NCI-H2029 treated with DMSO at 0.1 percent for 48 hours (cell line): ENCODE data around the gene PDZRN3.
"Not testable (repeated sequence)": the region's sequence is repeated elsewhere in the genome, so short reads cannot be mapped to it uniquely, and the experiment has no call there.

ENCODE experiments used
- DNase-seq: peaks from one replicate; lab custom pipeline; 2025; lab: John Stamatoyannopoulos, UW

Gene PDZRN3

DNA sequence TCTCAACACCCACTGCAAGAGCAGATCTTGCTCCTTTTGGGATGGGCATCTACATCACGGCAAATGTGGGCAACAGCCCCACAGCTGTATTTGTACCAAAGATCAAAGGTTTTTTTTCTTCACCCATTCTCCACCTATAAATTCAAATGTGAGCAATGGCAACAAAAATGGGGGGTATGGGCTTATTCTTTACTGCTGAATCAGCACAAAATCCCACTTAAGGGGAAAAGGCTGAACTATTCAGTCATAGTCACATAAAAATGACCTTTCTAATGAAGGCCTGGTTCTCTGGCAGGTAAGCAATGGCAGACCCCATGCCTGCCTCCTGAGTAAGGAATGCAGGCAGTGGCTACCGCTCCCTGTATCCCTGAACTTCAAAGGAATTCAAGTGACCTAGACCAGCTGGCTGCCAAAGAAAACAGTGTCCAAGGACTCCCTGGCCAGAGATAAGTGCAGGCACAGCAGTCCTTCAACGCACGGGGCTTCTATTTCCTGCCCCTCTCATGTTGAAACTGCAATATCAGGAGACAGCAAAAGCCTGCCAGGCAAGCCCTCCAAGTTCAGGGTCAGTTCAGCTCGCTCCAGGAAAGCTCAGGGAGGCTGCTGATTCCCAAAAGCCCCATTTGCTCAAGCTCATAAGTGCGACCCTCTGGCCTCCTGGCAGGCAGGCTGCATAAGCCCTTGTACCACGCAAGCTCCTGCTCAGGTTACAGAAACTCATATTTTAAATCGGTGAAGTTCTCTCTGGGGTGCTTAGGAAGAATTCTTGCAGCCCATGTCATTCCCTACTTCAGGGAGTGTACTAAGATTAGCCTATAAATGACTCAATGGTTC is 134.1 kb downstream of the PDZRN3 start:
- DNase-seq = no peak

DNA sequence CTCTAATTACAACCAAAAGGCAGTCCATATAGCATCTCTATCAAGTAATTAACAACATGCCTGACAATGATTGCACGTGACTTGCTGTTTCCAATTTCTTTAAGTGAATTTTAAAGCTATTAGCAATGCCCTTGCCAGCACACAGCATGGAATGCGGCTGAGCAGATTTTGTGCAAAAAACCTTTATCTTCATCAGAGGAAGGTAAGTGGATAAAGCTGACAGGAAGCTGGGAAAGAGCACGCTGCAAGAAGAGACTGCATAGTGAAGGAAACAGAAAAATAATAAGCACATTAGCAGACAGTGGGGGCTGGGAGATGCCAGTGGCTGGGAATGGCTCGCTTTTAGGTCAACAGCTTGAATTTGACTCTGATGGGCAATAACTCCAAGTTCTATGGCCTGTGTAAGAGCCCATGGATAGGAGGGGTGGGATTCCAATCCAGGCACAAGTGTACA is 138.8 kb downstream of the PDZRN3 start:
- DNase-seq = no peak

DNA sequence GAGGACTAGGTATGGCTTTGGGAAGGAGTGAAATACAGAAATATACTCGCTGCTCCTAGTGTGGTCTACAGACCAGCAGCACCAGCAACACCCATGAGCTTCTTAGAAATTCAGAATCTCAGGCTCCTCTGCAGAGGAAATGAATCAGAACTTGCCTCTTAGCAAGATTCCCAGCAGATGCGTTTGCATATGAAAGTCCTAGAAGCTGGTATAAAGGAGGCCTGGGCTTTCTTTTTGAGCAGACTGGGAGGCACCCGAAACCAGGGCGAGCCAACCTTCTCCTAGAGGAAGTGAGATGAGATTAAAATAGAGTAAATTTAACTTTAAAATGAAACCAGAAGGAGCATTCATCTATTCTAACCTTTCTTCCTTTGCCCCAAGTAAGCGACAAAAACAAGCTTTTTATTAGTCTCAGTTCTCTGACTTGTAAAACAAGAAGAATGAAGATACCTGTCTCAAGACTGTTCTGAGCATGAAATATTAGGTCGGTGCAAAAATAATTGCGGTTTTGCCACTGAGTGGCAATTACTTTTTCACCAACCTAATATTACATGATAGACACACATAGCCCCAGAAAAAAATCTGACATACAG is 140.0 kb downstream of the PDZRN3 start:
- DNase-seq = no peak

DNA sequence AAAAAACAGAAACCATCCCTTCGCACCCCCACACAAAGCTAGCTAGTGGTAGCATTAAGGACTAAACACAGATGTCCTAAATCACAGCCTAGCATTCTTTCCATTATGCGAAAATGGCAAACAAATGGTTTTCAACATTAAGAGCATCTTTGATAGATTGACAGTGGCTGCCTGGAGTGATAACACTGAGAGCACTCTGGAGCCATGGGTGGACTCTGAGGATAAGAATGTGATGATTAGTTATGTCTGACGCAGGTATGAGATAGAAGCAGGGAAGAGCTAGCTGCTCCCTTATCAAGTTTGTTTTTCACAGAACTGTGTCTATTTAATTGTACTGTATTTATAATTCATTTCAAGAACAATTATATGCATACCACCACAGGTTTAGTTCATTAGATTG is 142.9 kb downstream of the PDZRN3 start:
- DNase-seq = no peak

DNA sequence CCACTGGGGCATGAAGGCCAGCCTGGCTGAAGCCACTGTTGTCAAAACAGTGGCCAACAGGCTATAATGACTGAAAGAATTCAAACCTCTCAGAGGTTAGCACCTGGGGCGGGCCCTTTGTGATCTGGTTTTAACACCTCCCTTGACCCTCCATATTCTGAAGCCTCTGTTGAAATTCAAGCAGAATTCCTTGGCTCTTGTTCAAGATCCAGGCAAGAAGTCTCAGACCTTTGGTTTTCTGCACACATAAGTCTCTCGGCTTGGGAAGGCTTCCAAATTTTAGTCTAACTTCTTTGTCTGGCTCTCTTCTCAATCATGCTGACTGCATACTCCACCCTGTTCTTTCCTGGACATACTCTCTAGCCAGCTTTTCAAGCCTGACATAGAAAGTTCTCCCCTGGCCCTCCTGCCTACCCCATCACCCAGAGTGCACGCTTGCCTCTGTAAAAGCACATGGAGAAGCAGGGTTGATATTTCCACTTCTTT is 144.5 kb downstream of the PDZRN3 start:
- DNase-seq = no peak

DNA sequence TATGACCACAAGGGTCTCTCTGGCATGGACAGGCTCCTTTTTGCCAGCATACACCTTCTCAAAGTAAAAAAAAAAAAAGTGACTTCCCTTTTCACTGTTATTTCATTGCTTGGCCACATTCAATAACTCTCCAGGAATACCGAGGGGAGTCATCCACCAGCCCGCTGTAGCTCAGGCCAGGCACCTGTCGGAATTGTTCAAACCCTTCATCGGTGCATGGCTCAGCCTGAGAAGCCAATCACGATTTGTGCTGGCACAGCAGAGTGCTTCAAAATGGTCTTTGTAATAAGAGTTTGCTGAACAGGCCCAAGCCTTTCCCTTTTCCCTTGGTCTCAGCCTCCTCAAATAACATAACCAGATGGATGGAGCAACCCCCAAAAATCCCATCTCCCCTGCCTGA is 145.4 kb downstream of the PDZRN3 start:
- DNase-seq = no peak

DNA sequence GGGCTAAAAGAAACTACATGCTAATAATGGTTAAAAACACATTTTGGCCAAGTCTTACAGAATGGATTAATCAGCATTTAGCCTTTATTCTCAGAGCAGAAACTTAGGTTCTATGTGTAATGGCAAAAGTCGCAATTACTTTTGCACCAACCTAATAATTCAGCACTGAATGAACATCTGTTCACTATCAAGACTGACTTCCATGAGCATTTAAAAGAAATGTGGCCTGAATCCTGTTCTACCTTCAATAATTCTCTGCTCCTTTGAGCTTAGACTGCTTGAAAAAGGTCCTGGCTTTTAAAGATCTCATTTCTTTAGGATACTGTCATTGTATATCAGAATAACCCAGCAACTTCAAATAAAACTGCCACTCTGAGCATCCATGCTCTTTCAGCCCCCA is 145.9 kb downstream of the PDZRN3 start:
- no peak for DNase-seq

DNA sequence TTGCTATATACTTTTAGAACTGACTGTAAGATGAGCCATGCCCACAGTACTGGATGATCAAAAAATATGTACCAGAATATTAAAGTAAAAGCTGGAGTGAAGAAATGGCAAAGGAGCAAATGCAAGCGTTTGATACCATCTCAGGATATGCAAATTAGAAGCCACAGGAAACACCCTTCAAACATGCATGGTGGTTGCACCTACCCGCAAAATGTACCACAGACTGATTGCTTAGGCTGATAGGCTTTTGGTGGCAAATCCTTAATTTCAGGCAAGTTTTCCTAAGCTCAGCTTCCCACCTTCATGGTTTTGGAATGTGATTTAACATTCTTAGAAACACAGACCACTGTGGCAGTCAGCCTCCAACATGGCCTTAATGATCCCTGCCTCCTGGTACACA is 149.0 kb downstream of the PDZRN3 start:
- DNase-seq = no peak

DNA sequence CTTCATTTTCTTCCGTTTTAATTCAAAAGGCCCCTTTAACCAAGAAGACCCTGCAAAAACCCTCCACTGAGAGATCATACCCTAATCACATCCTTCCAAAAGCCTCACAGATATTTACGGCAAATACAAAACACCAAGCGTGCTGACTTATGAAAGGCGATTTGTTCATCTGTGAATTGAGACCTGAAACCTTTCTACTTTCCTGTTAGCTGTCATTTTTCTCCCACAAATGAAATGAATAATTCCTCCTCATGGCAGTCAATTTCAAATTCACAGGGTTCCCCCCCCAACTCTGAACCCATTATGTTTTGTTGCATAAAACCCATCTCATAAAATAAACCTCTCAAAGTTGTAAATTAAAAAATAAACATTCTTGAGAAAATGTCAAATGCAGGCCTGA is 149.6 kb downstream of the PDZRN3 start:
- no peak for DNase-seq

DNA sequence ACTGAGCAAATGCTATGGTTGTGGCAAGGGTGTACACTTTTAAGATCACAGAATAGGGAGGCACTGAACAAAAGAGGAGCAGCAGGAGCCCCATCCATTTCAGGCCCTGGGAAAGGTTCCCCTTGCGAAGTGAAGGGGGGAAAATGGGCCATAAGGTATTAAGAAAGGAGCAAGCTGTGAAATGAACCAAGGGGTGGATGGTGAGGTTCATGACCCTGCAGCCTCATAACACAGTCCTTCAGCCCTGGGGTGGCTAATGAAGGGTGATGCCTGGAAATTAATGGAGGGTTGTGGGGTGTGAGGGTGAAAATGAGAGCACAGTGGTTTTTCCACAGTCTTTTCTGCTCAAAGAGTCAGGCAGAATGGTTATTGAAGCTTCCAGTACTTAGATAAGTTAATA is 150.1 kb downstream of the PDZRN3 start:
- no peak for DNase-seq

DNA sequence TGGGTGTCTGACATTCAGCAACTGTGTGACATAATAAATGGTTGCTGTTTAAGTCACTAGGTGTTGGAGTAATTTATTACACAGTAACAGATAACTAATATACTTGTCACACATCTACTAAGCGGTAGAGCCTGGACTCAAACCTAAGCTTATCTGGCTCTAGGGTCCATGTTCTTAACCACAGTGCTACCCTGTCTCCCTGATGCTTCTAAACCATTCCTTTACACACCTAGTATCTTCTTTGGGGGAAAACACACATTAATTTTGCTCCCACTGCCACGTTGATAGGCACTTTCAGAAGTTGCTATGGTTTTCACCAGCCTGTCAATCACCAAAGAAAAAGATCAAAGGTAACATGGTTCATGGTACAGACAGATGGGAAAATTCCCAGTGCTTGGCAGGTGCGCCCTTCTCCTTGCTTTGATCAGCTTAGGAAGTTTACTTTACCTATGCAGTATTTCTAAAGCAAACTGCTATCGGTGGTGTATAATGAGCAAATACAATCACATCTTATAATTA is 150.8 kb downstream of the PDZRN3 start:
- no peak for DNase-seq

DNA sequence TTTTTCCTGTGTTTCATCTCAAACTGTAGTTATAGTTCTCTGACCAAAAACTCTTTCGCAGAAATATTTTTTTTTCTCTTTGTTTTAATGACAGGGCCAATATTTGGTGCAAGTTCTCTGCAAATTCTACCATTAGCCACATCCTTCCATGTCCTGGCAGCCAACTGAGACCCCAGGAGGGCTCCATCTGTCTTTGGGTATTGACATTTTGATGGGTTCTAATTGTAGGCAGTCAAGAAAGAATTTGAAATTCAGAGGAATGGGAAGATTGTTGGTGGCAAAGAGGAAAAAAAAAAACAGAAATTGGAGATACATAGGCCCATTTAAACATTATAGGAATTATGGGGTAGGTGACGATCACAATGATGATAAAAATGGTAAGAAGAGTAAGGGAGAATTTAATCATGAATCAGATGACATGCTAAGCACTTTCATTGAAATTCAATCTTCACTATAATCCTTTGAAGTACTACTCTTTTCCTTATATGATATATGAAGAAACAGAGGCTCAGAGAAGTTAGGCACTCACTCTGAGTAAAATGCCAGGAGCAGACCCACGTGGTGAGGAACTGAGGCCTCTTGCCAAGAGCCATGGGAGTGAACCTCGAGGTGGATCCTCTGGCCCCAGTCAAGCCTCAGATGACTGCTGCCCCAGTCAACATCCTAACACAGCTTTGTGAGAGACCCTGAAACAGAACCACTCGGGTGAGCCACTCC is 151.4 kb downstream of the PDZRN3 start:
- no peak for DNase-seq

DNA sequence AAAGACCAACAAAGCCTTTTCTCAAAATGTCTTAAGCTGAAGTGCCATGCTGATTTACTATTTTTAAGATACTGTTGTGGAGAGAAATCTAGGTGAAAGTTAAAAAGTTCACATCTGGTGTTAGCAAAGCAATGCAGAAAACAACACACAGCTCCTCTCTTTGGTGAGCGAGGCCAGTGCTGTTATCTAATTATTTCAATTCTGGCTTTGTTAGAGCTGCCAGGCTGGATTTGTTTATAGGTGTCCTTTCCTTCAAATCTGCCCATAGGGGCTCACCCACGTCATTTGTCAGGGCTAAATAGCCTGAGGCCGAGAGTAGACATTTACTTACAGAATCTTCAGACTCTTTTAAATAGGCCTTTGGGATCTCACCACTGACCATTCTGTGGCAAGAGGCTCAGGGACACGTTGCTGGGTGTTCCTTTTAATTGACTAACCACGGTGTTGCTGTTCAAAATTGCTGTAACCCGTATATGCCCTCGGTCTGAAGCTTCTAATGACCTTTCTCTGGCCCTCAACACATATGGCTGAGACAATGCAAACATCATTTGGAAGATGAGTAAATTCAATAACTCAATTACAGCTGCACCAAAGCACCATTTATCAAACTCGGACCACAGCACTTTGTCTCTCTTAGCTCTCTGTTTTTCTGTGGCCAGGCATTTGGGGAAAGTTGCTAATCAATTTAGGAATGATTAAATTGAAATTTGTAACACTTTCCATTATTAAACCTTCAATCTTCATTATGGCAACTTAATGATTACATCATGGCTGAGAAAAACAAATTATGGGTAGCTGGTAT is 152.6 kb downstream of the PDZRN3 start:
- no peak for DNase-seq

DNA sequence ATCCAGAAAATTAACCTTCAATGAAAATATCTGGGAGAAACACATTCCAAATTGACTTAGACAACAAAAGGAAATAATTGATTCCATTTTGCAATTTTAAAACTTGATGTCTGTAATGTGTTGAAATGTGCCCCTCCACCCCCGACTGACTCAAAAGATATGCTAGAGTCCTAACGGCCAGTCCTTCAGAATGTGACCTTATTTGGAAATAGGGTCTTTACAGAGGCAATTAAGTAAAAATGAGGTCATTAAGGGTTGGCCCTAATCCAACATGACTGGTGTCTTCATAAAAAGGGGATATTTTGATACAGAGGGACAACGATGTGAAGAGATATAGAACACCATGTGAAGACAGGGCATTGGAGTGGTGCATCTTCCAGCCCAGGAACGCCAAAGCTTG is 153.9 kb downstream of the PDZRN3 start:
- DNase-seq = no peak

DNA sequence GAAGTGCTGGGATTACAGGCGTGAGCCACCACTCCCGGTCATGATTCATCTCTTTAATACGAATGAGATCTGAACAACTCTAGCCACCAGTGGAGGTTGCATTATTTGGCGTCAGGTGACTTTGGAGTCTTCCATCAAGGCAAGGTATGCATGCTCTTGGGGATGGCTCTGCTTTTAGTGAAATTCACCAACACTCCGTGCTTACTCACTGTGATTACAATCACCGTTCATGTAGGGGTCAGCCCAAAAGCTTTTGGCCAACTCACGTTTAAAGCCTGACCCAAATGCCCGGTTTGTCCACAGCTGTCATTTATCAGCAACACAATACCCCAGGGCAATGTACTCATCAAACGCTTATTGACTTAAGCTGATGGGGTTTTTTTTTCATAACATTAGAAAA is 155.4 kb downstream of the PDZRN3 start:
- DNase-seq = no peak

DNA sequence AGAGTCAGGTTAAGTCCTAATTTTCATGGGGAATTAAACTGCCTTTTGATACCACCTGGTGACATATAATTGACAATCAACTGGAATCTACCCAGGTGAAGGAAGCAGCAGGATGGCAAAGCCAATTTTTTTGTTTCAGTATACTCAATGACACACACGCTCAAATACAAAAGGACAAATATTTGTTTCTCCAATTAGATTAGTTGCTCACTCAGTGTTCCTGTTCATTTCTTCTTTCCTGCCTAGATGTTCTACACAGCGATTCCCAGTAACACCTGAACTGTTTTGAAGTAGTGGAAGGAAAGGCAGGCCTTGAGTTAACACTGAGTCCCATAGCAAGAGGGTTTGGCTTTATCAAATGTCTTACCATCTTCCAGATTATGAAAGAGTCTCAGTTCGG is 157.5 kb downstream of the PDZRN3 start:
- DNase-seq = no peak

DNA sequence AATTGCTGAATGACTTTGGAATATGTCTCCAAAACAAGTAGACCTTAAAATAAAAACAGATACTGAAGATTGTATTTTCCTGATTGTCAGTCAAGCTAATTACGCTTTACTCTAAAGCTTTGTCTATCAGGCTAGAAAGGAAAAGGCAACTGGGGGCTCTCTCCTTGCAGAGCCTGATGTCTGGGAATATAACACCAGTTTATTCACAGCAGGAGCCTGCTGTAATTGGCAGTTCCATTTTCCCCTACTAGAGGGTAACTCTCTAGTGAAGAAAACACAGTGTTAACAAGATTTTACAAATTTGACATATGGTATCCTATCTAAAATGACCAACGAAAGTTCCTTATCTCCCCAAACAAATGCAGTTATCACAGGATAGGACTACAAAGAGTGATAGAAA is 158.8 kb downstream of the PDZRN3 start:
- no peak for DNase-seq

DNA sequence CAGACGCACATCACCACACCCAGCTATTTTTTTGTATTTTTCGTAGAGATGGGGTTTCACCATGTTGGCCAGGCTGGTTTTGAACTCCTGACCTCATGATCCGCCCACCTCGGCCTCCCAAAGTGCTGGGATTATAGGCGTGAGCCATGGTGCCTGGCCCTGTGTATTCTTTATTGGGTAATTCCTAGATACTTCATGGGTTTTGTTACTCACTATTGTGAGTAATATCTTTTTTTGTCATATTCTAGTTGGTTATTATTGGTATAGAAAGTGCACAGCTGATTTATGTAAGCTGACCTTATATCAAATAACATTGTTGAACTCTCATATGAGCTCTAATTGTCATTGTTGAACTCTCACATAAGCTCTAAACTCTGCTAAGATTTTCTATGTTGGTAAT is 160.6 kb downstream of the PDZRN3 start:
- DNase-seq = not testable (repeated sequence)

DNA sequence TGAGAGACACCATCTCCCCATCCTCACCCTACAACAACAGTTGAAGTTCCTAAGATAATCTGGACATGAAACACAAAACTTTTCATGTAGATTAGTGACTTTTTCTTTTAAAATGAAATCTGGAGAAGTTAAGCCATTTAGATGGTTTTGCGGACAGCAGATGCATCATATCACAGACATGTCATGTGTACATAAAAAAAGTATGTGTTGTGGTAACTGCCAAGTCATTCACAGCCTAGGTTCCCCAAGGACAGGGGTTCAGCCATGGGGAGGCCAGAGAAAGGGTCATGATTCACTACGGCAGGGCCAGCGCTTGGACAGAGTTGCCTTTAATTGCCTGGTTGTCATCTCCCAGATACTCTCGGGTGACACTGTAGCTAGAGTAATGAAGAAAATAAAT is 163.2 kb downstream of the PDZRN3 start:
- no peak for DNase-seq

DNA sequence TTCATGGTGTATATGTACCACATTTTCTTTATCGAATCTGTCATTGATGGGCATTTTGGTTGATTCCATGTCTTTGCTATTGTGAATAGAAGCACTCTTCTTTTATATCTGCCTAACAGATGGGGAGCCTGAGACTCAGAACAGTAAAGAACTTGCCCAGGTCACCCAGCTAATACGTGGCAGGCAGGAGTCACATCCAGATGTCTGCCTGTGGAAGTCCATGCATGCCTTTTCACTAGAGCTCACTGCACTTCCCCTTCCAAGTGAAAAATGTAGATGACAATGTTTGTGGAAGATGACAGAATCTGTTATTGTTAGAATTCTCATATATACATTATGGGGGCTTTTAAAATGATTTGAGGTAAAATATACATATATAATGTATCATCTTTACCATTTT is 165.0 kb downstream of the PDZRN3 start:
- DNase-seq = no peak

DNA sequence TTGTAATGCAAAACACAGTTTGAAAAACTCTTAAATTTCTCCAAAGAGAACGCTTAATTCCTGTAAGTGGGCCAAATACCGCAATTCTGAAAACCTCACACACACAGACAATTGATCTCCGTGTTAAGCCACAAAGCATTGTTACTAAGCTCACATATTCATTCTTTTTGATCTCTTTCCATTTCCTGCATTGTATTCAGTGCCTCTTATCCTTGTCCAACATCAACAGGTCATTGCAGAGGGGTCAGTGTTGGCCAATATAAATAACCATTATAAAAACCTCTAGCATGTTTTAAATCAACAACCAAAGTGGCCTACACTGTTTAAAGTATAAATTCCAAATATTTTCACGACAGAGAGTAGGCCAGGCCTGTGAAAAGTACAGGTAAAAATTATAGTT is 171.1 kb downstream of the PDZRN3 start:
- no peak for DNase-seq

DNA sequence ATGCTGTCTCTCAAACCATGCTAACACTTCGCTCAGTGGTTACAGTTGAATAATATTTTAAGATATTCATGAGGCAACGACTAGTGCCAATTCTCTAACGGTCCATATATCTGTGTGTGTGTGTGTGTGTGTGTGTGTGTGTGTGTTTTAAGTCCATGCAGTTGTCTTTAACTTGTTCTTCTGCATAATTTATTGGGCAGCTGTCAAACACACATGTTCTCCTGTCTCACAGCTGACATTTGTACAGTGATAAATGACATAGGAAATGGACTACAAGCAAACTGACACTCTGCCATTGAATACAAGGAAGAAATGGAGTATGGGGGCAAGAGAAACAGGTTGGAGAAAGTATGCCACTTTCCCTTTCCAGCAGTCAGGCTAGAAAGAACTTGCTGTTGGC is 172.0 kb downstream of the PDZRN3 start:
- DNase-seq = no peak
